ENCODE data around the gene R3HDML.

DNA sequence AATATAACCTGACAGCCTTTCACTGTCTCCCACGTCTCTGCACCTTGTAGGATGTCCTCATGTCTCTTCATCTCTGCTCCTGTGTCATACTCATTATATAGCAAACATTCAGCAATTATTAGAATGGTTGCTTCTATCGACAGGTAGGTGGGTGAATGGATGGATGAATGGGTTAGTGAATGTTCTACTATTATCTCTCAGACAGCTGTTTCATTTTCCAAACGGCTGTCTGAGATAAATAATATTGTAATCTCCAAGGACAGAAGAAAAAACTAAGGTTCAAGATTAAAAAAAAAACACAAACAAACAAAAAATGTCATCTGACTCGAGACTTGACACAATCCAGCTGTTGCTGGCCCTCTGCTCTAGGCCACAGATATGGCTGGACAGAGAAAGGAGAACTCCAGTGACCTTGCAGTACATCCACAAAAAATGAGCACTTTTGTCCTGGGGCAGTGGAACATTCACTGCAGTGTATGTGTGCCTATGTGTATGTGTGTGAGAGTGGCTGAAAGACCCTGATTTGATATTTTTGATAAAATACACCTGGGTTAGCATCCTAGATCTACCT is 20.8 kb downstream of the R3HDML start:
- no peak for TF ChIP-seq CTCF (IDR thresholded peaks at IDR 0.05)
- no peak for TF ChIP-seq EZH2 (IDR thresholded peaks at IDR 0.05)

Data from neural progenitor cell (in vitro differentiated cells).